Loucy (cell line): ENCODE results near the gene ANKRD23.

Experiments
- CTCF ChIP-seq: fragments of 200-600 bp; sonication (generic); conservative IDR thresholded peaks from 2 replicates; pipeline ENCODE4 v1.5.1; 2014; ENCODE audit warnings: mild to moderate bottlenecking, antibody characterized with exemption, low read length
- EZH2phosphoT487 ChIP-seq: fragments of 200-600 bp; IDR thresholded peaks from 2 replicates; pipeline ENCODE4 v1.6.1; 2018; ENCODE audit warnings: antibody characterized with exemption, mild to moderate bottlenecking, moderate library complexity, borderline replicate concordance

- no peak for TF ChIP-seq CTCF
- no peak for TF ChIP-seq EZH2phosphoT487
These were observed 44.5 kb upstream of the ANKRD23 start for GRCh38 chr2:96888072-96889011.
